HL-60/S4 treated with phorbol 12-myristate 13-acetate at 8.2 ng/mL for 4 days and 3 days (cell line): ENCODE results near the gene GFPT1.
"Not testable (repeated sequence)": the region's sequence is repeated elsewhere in the genome, so short reads cannot be mapped to it uniquely, and the experiment has no call there.

ENCODE experiments used
- in situ Hi-C: fragments of 300-500 bp; cut with MboI; formaldehyde crosslinking; loops from 2 replicates; pipeline ENCODE4 v1.15.0; 2022; ENCODE audit warnings: low sequenced_read_pairs

Gene GFPT1

DNA sequence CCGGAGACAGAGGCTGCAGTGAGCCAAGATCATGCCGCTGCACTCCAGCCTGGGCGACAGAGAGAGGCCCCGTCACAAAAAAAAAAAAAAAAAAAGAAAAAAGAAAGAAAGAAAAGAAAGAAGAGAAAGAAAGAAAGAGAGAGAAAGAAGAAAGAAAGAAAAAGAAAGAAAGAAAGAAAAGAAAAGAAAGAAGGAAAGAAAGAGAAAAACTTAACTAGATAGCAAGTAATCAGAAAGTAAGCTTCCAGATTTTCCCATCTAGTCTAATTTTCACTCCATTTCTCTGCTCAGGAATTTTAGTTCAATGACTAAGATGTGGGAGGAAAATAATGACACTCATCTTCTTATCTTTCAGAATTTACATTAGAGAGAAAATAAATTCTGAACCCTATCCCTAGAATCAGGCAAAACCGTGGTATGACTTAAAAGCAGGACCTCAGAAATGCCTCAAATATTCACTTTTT lies 2.4 kb downstream of the GFPT1 start:
- in situ Hi-C loops, result no loop called here

DNA sequence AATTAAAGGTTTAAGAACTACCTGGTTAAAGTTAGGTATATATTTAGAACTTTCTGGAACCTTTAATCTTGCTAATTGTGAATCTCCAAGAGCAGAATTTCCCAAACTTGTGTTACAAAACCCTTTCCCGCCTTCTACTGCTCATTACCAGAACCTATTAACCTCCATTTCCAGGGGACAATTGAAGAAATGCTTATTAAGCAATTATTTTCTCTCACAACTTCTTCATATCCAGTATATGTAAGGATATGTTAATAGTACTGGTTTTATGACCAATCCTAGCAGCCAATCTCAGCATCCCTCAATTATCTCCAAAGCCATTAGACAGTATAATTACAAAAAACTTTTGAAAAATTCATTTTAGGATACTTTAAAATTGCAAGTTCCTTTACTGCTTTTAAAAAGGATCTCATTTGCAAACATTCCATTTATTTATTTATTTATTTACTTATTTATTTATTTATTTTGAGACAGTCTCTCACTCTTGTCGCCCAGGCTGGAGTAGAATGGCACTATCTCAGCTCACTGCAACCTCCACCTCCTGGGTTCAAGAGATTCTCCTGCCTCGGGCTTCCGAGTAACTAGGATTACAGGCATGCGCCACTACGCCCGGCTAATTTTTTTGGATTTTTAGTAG lies 3.7 kb downstream of the GFPT1 start:
- in situ Hi-C loops, result no loop called here

DNA sequence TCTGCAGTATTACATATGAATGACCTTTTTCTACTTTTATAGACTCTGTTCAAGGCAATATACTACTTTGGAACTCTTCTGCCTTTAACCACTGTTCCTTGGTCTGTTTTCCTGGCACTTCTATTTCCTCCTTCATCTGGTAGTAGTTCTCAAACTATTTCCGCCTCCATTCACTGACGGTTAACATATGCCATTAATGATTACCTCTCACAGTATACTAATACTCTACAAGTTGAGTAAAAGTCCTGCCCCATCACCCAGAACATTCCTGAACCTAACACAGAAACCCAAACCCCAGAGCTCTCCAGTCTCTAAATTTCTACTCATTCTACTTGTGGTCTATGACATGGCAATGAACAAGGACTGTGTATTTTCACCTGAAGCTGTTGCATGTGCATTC lies 4.5 kb downstream of the GFPT1 start:
- in situ Hi-C loops, result no loop called here

DNA sequence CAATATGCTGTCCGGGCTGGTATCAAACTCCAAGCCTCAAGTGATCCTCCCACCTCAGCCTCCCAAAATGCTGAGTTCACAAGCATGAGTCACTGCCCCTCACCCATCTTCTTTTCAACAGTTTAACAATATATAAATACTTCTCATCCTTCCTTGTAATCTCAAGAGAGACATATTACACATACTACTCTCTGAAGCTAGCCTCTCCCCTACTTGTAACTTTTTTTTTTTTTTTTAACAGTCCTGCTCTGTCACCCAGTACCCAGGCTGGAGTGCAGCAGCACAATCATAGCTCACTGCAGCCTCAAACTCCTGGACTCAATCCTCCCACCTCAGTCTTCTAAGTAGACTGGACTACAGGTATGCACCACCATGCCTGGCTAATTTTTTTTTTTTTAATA lies 5.7 kb downstream of the GFPT1 start:
- in situ Hi-C loops, result no loop called here

DNA sequence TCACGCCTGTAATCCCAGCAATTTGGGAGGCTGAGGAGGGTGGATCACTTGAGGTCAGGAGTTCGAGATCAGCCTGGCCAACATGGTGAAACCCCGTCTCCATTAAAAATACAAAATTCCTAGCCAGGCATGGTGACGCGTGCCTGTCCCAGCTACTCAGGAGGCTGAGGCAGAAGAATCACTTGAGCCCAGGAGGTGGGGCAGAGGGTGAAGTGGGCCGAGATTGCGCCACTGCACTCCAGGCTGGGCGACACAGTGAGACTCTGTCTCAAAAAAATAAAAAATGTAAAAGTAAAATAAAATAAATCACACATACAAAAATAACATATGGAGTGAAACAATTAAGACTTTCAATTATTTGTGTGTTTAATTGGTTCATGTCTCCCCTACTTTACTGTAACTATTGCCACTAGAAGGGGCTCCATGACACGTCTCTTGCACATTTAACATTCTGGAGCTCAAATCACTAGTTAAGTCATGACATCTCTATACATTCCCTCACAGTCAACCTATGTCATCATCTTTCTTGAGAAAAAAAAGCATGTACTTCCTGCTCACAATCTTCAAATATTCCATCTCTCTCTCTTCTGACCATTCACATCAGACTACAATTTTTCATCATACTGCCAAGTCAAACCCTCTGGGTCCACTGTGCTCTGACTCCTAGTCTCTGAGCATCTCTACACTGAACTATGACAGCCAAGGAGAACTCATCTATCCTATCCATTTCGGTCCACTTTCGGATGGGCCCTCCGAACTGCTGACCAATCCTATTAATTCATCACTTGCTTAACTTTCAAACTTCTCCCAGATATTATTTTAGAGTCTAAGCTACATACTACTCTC lies 6.7 kb downstream of the GFPT1 start:
- in situ Hi-C loops, result no loop called here

DNA sequence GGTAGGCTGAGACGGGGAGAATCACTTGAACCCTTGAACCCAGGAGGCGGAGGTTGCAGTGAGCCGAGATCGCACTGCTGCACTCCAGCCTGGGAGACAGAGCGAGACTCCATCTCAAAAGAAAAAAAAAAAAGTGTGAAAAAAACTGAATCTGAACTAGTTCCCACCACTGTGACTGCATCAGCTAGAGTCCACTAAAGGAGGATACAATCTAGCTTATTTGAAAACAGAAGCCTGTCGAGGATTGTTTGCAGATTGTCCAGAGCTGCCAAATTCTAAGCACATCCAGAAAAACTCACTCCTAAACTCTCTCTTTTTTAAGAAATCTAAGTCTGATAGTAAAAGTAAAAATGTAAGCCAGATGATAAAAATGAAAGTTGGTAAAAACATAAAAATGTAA lies 10.6 kb downstream of the GFPT1 start:
- in situ Hi-C loops, result no loop called here

DNA sequence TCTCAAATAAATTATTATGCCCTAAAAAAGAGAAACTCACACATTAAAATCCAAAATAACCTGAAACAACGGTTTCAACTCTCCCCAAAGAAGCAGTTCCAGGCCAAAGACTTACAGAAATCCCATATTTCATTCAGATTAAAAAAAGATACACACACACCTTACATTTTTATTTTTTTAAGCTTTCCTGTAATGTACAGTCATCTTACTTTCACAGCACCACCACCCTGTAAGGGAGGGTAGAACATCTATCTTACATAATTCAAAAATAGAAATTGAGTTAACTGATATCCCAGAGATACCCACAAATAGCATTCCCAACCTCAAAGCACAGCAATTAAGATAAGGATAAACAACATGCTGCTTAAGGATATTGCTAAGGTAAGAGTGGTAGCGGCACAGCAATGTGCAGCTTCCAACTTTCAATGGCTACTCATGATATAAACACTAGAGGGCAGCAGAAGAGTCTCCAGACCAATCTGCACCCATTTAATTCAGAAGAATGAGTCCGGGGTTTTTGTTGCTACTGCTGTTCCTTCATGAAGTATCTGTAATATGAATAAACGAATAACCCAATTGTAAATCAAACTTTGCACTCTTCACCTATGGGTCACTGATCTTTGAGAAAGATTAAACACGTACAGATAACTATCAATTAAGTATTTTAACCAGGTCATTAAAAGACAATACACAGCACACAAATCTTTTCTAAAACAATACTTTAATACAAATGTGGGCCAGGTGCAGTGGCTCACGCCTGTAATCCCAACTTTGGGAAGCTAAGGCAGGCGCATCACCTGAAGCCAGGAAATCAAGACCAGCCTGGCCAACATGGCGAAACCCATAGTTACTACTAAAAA lies 11.3 kb downstream of the GFPT1 start:
- in situ Hi-C loops, result no loop called here

DNA sequence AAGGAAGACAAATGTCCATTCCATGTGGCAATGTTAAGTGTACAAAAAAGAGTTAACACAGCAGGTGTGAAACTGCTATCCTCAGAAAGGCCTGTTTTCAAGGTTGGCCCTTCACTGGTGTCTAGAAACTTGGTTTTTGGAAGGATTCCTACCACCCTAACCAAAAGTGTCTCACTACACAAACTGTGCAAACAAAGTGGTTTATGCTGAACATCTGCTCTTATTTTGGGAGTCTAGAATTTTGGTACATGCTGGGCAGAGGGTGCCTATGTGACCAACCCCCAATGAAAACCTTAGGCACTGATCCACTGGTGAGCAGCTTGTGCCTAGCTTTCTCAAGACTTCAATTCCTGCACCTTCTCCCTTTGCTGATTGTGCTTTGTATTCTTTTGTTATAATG lies 14.3 kb downstream of the GFPT1 start:
- in situ Hi-C loops, result no loop called here

DNA sequence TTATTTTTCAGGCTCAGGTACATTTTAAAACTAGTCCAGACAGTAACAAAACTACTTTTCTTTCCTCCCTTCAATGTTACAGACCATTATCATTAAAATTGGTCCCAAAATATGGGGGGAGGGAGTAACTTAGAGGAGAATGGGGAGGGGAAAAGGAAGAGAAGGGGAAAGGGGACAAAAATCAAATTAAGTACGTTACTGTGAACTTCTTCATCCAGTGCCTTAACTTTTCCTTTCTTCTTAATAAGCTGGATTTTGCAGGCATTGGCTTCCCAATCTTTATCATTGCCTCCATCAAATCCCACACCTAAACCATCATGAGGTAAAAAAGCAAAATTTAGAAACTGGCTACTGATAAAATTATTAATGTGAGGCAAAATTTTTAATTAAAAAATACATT lies 17.2 kb downstream of the GFPT1 start:
- in situ Hi-C loops, result no loop called here

DNA sequence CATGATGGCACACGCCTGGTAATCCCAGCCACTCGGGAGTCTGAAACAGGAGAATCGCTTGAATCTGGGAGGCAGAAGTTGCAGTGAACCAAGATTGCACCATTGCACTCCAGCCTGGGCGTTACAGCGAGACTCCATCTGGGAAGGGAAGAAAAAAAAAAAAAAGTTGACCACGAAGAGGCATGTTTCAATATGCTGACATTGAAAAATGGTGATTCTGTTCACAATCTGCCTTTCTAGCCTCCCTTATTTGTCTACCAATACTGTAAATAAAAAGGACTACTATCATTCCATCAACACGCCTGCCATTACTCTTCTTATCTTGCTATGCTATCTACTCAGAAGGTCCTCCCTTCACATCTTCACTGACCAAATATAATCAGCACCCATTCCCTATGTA lies 18.4 kb downstream of the GFPT1 start:
- in situ Hi-C loops, result no loop called here

DNA sequence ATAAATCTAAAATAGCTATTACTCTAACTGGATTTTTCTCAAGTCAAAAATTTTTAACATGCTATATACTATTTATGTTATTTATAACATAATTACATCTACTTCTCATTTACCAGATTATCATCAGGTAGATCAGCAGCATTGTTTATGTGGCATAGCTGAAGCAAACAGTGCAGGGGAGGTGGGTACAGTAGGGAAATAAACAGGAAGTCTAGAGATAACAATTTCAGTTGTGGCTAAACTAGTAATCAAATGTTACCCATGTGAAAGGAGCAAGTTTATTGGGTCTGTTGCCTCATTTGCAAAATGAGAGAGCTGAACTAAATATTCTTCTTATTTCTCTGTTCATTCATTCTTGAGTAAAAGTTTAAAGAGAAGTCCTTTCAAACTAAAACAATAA lies 27.7 kb downstream of the GFPT1 start:
- in situ Hi-C loops, result no loop called here

DNA sequence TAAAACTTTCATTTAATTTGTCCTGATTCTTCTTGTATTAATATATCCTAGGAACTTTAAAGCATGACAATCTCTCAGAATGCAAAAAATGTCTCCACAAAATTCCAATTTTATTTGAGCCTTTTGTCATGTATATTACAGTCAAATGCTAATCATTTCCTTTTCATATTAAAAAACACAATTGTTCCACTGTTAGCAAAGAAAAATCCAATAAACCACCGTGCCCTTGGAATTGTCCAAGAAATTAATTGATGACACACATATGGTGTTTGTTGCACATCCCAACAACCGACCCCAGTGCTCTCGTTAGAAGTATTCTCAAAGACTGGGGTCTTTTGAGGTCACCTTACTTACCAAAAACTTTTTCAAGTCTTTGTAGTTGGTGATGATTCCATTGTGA lies 28.1 kb downstream of the GFPT1 start:
- in situ Hi-C loops, result no loop called here

DNA sequence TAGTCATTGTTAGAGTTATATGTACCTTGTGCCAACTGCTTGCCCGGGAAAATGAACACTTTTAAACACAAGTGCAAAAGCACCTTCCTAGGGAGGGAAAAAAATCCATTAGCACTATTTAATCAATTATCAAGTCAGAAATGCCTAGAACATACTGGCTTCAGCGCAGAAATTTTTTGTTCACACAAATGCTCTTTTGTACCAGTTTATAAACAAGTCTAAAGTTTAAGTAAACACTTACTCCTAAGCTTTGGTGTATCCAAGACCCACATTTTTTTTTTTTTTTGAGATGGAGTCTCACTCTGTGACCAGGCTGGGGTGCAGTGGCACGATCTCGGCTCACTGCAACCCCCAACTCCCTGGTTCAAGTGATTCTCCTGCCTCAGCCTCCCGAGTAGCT lies 30.6 kb downstream of the GFPT1 start:
- in situ Hi-C loops, result no loop called here

DNA sequence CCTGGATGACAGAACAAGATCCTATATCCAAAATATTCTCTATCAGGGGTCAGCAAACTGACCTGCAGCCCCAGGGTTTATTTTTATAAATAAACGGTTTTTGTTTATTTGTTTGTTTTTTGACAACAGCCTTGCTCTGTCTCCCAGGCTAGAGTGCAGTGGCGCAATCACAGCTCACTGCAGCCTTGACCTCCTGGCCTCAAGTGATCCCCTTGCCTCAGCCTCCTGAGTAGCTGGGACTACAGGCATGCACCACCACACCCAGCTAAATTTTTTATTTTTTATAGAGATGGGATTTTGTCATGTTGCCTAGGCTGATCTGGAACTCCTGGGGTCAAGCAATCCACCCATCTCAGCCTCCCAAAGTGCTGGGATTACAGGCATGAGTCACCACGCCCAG lies 32.1 kb downstream of the GFPT1 start:
- in situ Hi-C loops, result not testable (repeated sequence)

DNA sequence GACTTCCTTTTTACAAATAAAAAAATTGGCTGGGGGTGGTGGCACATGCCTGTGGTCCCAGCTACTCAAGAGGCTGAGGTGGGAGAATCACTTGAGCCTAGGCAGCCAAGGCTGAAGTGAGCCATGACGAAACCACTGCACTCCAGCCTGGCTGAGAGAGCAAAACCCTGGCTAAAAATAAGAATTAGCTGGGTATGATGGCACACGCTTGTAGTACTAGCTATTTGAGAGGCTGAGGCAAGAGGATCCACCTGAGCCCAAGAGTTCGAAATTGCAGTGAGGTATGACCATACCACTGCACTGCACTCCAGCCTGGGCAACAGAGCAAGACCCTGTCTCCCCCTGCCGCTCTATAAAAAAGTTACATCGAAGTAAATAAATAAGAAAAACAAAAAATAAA lies 33.7 kb downstream of the GFPT1 start:
- in situ Hi-C loops, result no loop called here

DNA sequence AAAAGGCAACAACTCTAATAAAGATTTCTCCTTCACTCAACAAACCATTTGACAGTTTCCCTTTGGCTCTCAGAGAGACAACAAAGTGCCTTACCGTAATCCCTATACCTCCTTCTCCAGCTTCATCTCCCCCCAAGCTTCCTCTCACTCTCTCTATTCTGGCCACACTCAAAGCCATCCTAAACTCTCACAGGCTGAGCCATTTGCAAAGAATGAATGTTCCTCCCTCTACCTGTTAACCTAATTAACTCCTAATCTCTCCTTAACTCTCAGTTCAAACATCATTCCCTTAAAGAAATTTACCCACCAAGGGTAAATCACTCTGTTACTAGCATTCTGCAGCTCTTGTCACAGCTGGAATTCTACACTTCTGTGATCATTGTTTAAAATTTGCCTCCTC lies 38.2 kb downstream of the GFPT1 start:
- in situ Hi-C loops, result no loop called here

DNA sequence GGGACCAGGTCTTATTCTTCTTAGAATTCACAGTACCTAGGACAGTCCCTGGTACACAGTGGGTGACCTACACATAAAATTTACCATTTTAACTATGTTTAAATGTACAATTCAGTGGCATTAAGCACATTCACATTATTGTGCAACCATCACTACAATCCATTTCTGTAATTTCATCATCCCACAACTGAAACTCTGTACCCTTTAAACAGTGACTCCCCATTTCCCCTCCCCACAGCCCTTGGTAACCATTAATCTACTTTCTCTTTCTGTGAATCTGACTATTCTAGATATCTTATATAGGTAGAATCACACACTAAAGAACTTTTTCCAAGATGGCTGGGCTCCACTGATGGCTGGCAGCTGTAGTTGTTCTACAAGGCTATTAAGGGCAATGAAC lies 41.6 kb downstream of the GFPT1 start:
- in situ Hi-C loops, result no loop called here

DNA sequence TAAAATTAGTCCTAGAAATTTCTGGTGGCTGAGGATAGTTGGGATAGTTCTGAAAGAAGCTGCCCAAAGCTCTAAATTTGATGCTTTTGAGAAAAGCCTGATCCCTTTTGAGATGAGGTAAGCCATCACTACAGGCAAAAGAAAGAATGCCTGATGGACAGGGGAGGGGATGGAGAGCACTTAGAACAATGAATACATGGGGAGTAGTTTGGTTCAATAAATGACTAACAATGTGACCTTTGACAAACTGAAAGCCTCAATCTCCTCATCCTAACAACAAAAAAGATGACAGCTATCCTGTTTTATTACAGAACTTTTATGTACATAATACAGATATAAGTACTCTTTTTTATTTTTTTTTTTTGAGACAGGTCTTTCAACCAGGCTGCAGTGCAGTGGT lies 42.7 kb downstream of the GFPT1 start:
- in situ Hi-C loops, result no loop called here

DNA sequence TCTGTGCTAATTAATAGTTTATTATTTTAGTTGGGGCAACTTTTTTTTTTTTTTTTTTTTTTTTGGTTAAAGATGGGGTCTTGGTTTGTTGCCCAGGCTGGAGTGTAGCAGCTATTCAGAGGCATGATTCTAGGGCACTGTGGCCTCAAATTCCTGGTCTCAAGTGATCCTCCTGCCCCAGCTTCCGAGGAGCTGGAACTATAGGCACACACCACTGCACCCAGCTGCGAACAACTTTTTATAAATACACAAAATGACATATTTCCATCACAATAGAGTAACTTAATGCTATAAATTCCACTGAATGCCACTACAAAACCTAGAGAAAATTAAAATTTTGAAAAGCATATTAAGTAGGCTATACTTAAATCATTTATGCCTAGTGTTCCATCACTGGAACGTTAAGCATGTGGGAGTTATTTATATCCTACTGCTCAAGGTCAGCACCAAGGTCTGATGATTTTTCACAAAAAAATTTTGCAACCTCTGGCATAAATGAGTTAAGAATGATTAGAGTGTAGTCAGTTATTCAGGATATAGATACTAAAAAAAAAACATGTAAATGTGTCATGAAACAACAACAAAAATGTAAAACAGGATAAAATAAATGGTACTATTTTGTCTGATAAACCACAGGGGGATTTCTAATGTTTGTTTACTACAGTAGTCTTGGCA lies 46.8 kb downstream of the GFPT1 start:
- in situ Hi-C loops, result no loop called here

DNA sequence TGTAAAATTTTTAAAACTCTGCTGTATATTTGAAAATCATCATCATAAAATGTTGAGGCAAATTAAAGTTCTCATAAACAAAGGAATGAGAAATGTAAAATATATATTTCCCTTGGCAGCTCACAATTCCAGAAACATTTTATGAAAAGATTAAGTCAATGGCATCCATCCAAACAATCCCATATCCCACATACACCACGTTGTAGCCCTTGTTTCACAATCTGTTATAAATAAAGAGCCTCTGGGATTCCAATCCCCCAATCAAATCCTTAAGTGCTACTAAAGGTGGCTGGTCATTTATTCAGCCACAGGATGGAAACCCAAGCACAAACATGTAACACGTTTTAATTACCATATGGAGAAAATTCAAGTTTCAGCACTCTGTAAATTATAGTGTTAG lies 51.7 kb downstream of the GFPT1 start:
- in situ Hi-C loops, result no loop called here

DNA sequence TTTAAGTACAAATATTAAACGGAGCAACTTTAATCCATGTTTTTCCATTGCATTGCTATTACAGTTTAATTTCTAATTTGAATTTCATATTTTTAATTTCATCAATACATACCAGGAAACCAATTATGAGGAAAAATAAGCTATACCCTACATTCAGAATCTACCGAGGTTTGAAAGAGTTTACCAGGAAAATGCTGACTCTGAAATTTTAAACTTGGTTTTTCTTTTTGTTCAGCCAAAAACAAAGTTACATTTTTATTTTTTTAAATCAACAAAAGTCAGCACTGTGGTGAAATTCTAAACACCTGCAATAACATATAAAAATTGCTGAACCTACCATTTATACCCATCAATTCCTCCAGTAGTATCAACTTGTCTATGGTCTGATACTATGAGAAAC lies 53.7 kb downstream of the GFPT1 start:
- in situ Hi-C loops, result no loop called here
